Mammary epithelial cell (primary cell): ENCODE measurements around the gene POLR3E.

ENCODE experiments used
- EZH2 ChIP-seq: IDR thresholded peaks from 2 replicates; pipeline ENCODE4 v1.6.1; 2012; ENCODE audit warnings: low read length, inconsistent platforms, borderline replicate concordance
- TF ChIP-seq, protein P1 (sequence below), 2 donors: IDR thresholded peaks in 1 of 2; conservative IDR thresholded peaks in 1 of 2; 2 replicates each; pipeline ENCODE4 v1.5.1; 2011 to 2012; ENCODE audit warnings: inconsistent platforms in 2 of 2, low read length in 2 of 2, mild to moderate bottlenecking in 2 of 2, control low read depth in 1 of 2, low read depth in 1 of 2; ENCODE audit not compliant: insufficient read depth in 1 of 2; ENCODE audit errors: extremely low read depth in 1 of 2

DNA sequence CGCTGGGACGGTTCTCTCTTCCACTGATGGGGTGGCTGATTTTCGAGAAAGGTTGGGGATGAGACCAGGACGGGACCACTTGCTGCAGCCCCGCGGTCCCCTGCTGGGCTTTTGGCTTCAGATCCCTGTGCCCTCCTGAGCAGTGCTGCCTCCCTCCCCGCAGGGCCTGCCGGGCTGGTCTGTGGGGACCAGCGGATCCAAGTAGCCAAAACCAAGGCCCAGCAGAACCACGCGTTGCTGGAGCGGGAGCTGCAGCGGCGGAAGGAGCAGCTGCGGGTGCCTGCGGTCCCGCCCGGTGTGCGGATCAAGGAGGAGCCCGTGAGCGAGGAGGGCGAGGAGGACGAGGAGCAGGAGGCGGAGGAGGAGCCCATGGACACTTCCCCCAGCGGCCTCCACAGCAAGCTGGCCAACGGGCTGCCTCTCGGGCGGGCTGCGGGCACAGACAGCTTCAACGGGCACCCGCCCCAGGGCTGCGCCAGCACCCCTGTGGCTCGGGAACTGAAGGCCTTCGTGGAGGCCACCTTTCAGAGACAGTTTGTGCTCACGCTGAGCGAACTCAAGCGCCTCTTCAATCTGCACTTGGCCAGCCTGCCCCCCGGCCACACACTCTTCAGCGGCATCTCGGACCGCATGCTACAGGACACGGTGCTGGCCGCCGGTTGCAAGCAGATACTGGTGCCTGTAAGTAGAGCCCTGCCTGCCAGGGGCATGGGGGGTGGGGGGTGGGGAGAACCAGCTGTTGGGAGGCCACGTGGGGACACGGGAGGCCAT is 28.6 kb downstream of the POLR3E start:
- TF ChIP-seq, protein P1, sequence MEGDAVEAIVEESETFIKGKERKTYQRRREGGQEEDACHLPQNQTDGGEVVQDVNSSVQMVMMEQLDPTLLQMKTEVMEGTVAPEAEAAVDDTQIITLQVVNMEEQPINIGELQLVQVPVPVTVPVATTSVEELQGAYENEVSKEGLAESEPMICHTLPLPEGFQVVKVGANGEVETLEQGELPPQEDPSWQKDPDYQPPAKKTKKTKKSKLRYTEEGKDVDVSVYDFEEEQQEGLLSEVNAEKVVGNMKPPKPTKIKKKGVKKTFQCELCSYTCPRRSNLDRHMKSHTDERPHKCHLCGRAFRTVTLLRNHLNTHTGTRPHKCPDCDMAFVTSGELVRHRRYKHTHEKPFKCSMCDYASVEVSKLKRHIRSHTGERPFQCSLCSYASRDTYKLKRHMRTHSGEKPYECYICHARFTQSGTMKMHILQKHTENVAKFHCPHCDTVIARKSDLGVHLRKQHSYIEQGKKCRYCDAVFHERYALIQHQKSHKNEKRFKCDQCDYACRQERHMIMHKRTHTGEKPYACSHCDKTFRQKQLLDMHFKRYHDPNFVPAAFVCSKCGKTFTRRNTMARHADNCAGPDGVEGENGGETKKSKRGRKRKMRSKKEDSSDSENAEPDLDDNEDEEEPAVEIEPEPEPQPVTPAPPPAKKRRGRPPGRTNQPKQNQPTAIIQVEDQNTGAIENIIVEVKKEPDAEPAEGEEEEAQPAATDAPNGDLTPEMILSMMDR (conservative IDR thresholded peaks at IDR 0.05 in 1 of 2, IDR thresholded peaks at IDR 0.05 in 1 of 2; ENCODE audit: extremely low read depth in 1 of 2, insufficient read depth in 1 of 2, low read depth in 1 of 2, low read length in 2 of 2) = no peak
- no peak for TF ChIP-seq EZH2
